HG02763 (cell line): ENCODE data around the gene KLHL40.

Experiments used
- ATAC-seq: cut with Tn5 transposase; IDR thresholded peaks from one replicate; pipeline ENCODE4 v1.9.1; 2021; ENCODE audit warnings: mild to moderate bottlenecking, moderate library complexity; ENCODE audit not compliant: unreplicated experiment

Gene KLHL40

GRCh38 chr3:42656680-42657610 is 28.4 kb upstream of the KLHL40 start:
- no peak for ATAC-seq

- ATAC-seq, result no peak
Observed at GRCh38 chr3:42657675-42658074, 27.7 kb upstream of the KLHL40 start.

- no peak for ATAC-seq
Observed at GRCh38 chr3:42658091-42658770, 27.1 kb upstream of the KLHL40 start.

- no peak for ATAC-seq
Observed at GRCh38 chr3:42658771-42659390, 26.5 kb upstream of the KLHL40 start.

GRCh38 chr3:42659451-42660130 is 25.7 kb upstream of the KLHL40 start:
- no peak for ATAC-seq

GRCh38 chr3:42660131-42660715 is 25.1 kb upstream of the KLHL40 start:
- ATAC-seq, result no peak

GRCh38 chr3:42660898-42661297 is 24.4 kb upstream of the KLHL40 start:
- ATAC-seq, result no peak

DNA sequence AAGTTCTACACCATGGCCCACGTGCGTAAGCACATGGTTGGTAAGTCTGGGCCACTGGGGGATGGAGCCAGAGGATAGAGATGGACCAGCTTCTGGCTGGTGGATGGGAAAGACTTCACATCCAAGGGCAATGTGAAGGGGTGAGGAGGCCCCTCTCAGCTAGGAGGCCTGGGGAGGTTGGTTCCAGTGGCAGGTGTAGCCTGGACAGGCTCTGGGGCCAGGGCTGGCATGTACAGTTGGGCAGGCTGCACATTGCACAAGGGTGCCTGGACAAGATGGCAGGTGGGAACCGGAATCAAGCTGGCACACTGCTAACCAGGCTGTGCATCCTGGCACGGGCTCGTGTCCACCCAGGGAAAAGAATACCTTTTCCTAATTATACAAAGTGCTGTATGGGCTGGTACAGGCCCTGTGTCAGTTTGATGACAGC is 23.7 kb upstream of the KLHL40 start:
- no peak for ATAC-seq

DNA sequence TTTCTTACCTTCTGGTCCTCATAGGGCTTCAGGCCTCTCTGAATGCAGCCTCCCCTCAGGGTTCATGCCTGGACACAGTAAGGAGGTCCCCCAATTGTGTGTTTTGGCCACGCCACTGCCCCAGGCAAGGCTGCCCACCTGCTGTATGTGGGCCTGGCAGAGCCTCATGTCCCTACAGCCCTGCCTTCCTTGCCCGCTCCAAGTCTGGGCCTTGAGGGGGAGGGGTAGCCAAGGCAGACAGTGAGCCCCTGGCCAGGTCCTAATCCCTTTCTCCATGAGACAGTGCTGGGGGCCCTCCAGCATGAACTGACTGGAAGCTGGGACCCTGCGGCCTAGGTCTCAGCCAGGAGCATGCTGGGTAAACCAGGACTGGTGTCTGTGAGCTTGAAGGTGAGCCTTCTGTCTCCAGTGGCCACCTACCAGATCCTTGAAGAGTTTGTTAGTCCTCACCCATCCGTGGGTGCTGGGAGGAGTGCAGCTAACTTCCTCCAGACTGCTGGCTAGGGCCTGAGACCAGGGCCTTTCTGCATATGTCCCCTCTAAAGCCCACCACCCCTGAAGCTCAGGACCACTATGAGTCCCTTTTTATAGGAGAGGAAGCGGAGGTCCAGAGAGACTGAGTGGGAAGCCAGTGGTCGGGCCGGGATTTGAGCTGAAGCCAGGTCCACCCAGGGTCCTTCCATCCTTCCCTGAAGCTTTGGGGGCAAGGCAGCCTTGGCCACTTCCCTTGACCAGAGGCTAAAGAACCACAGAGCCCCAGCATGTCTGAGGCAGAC is 23.1 kb upstream of the KLHL40 start:
- no peak for ATAC-seq

- no peak for ATAC-seq
Observed at GRCh38 chr3:42662813-42663535, 22.4 kb upstream of the KLHL40 start.

GRCh38 chr3:42663581-42664437 is 21.5 kb upstream of the KLHL40 start:
- ATAC-seq, result no peak

DNA sequence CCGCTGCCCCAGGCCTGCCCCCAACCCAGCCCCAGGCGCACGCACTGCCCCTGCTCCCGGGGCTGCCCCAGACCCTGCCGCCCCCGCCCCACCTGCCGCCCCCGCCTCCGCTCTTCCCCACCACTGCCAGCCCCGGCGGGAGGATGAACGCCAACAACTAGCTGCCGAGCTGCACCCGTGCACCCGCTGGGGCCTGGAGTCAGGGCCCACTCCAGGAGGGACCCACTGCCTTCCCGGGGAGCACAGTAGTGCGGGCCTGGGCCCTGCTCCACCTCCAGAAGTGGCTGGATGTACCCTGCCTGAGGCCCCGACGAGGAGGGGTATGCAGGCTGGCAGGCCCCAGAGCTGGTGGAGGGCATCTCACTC is 20.9 kb upstream of the KLHL40 start:
- ATAC-seq, result no peak

DNA sequence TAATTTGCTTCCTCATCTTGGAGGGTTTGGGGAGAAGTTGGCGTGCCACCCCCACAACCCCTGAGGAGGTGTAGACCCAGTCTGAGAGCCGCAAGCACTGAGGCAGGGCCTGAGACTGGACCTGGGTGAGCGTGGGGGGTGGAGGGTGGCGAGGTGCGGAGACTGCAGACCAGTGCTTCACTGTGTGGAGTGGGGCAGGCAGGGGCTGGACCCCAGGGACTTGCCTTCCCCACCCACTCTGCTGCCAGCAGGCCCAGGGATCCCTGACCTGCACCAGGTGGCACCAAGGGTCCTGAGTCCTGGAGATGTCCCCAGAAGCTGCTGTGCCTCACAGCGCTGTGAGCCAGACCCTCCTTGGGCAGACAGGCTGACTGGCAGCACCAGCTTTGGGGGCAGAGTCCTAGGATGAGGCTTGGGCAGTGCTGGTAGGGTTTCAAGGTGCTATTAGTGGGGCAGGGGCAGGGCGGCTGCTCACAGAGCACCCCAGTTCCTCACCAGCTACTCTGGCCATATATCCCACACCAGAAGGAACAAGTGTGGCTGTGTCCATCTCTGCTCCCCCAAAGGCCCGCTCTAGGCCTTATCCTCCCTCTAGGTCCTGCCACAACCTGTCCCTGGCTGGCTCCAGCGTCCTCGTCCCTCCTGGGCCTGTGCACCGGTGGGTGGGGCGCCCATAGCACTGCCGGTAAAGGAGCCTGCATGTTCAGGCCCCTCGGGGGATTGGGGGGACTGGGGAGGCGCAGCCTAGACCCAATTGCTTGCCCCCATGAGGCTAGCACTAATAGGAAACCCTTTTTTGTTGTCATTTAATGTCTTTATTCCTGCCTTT is 20.1 kb upstream of the KLHL40 start:
- no peak for ATAC-seq

GRCh38 chr3:42666022-42666421 is 19.3 kb upstream of the KLHL40 start:
- ATAC-seq, result no peak

- no peak for ATAC-seq
Observed at GRCh38 chr3:42666577-42666998, 18.7 kb upstream of the KLHL40 start.

GRCh38 chr3:42667096-42667522 is 18.2 kb upstream of the KLHL40 start:
- no peak for ATAC-seq
